Measurements from ENCODE around the gene CMC1. TPM values are rescaled to one million over a fixed set of nuclear protein-coding genes. Genes with fewer than 3 reads are reported as not detected.

Gene CMC1
- total RNA-seq, 1 donor from 2014 or later: 20.1 TPM

DNA sequence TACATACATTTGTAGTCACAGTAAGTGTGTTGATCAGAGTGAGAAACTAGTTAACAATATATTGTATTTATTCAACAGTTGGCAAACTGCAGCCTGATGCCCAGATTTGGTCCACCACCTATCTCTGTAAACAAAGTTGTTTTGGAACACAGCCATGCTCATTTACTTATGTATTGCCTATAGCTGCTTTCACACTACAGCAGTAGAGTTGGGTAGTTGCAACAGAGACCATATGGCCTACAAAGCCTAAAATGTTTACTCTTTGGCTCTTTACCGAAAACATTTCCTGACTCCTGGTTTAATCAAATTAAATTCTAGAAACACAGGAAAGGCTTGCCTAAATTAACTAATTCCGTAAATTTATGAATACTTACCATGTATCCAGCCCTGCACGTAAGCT is 39.4 kb downstream of the CMC1 start:
- Histone ChIP-seq H3K36me3 (ENCODE audit: control insufficient read depth, insufficient read depth, low read length) (no peaks in the 10 kb centered on the region), H3K27me3 (ENCODE audit: control insufficient read depth, insufficient read depth, low read length) (no peaks in the 10 kb centered on the region), H3K4me3 (ENCODE audit: low read depth, low read length) (no peak overlapping the region)
- TF ChIP-seq, protein P1, sequence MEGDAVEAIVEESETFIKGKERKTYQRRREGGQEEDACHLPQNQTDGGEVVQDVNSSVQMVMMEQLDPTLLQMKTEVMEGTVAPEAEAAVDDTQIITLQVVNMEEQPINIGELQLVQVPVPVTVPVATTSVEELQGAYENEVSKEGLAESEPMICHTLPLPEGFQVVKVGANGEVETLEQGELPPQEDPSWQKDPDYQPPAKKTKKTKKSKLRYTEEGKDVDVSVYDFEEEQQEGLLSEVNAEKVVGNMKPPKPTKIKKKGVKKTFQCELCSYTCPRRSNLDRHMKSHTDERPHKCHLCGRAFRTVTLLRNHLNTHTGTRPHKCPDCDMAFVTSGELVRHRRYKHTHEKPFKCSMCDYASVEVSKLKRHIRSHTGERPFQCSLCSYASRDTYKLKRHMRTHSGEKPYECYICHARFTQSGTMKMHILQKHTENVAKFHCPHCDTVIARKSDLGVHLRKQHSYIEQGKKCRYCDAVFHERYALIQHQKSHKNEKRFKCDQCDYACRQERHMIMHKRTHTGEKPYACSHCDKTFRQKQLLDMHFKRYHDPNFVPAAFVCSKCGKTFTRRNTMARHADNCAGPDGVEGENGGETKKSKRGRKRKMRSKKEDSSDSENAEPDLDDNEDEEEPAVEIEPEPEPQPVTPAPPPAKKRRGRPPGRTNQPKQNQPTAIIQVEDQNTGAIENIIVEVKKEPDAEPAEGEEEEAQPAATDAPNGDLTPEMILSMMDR (IDR thresholded peaks at IDR 0.05; ENCODE audit: insufficient read depth, low read length, poor library complexity, severe bottlenecking): no peak
- no peak for DNase-seq (ENCODE audit: low read depth)

DNA sequence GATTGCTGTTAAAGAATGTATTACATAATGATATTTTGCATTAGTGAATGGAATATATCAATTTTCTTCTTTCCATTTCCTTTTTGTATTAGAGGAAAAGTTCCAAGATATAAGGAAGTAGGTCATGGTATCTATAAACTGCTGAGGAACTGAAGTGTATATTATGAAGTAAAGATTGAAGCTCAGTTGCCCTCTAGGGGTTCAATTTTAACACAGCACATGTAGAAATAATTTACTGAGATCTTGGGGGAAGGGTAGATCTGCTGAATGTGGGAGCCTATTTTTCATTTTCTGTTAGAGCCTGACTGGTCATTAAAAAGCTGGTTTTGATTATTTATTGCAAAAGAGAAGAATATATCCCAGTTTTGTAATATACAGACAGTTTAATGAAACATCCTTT is 45.2 kb downstream of the CMC1 start:
- TF ChIP-seq, protein P1 (IDR thresholded peaks at IDR 0.05; ENCODE audit: insufficient read depth, low read length, poor library complexity, severe bottlenecking): peak; percentile 48
- no peak for DNase-seq (ENCODE audit: low read depth)
- Histone ChIP-seq H3K4me3 (ENCODE audit: low read depth, low read length) (no peak overlapping the region), H3K27me3 (ENCODE audit: control insufficient read depth, insufficient read depth, low read length) (no peaks in the 10 kb centered on the region), H3K36me3 (ENCODE audit: control insufficient read depth, insufficient read depth, low read length) (no peaks in the 10 kb centered on the region)

DNA sequence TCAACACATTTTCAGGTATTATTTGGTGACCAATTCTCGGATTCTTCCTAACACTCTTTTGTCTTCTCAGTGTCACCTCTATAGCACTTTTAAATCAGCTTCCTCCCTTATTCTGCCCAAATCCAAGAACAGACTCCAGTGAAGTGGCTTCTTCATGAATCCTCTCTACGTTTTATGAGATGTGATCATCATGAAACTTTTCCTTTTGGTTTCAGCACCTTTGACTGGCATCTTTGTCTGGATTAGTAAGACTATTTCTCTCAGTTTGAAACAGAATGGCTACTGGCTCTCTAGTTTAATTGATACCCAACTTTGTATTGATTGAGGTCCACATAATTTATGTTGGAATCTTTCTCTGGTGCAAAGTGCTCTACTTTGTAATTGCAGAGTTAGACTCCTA is 45.6 kb downstream of the CMC1 start:
- H3K36me3 ChIP-seq (ENCODE audit: control insufficient read depth, insufficient read depth, low read length): no peaks in the 10 kb centered on the region
- H3K27me3 ChIP-seq (ENCODE audit: control insufficient read depth, insufficient read depth, low read length): no peaks in the 10 kb centered on the region
- TF ChIP-seq, protein P1 (IDR thresholded peaks at IDR 0.05; ENCODE audit: insufficient read depth, low read length, poor library complexity, severe bottlenecking): no peak
- DNase-seq (ENCODE audit: low read depth): no peak
- H3K4me3 ChIP-seq (ENCODE audit: low read depth, low read length): no peak overlapping the region

DNA sequence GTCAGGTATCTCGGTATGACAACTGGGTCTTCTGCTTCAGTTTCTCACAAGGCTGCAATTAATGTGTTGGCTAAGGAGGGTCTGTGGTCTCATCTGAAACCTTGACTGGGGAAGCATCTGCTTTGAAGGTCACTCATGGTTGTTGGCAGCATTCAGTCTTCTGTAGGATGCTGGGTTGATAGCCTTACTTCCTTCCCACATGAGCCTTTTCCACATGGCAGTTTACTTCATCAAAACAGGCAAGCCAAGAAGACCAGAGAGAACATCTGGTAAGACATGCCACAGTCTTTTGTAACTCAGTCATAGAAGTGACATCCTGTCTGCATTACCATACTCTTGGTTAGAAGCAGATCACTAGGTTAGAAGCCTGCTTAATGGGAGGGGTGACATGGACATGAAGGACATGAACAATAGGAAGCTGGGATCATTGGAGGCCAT is 49.5 kb downstream of the CMC1 start:
- TF ChIP-seq, protein P1 (IDR thresholded peaks at IDR 0.05; ENCODE audit: insufficient read depth, low read length, poor library complexity, severe bottlenecking): no peak
- H3K4me3 ChIP-seq (ENCODE audit: low read depth, low read length): no peak overlapping the region
- no peak for DNase-seq (ENCODE audit: low read depth)
- no peaks in the 10 kb centered on the region for H3K36me3 ChIP-seq (ENCODE audit: control insufficient read depth, insufficient read depth, low read length)
- H3K27me3 ChIP-seq (ENCODE audit: control insufficient read depth, insufficient read depth, low read length): no peaks in the 10 kb centered on the region

DNA sequence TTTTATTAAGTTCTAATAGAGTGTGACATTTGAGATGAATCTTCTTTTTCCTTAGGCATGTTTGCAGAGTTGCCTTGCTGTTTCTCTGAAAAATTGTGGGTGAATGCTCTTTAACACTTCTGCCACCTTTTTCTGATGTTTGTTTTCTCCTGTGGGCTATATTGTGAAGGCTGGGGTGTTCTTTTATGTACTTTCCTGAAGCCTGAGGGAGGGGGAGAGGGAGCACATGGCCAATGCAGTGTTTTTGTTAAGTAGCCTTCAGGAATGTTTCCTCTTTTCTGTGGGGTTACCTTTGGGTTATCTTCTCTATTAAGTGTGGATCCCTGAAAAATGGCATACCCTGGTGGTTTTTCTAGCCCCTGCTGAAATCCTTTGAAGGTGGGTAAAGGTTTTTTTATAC is 50.2 kb downstream of the CMC1 start:
- H3K27me3 ChIP-seq (ENCODE audit: control insufficient read depth, insufficient read depth, low read length): no peaks in the 10 kb centered on the region
- H3K36me3 ChIP-seq (ENCODE audit: control insufficient read depth, insufficient read depth, low read length): no peaks in the 10 kb centered on the region
- H3K4me3 ChIP-seq (ENCODE audit: low read depth, low read length): no peak overlapping the region
- DNase-seq (ENCODE audit: low read depth): no peak
- TF ChIP-seq, protein P1 (IDR thresholded peaks at IDR 0.05; ENCODE audit: insufficient read depth, low read length, poor library complexity, severe bottlenecking): no peak

DNA sequence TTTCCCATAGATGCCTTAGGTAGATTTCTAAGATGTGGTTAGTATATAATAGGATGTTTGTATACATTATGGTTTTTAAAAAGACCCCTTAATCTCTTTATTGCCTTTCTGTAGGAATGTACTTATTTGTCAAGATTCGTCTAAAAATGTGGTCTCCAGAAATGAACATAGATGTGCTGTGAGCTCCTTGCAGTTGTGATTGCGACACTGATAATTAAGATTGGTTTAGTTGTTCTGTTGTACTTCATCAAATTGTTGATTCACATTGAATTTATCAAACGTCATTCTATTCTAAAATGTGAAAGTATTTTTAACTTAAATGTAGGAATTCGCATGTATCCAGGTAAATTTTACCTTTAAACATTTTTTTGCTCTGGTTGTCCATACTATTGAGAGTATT is 51.2 kb downstream of the CMC1 start:
- TF ChIP-seq, protein P1 (IDR thresholded peaks at IDR 0.05; ENCODE audit: insufficient read depth, low read length, poor library complexity, severe bottlenecking): no peak
- Histone ChIP-seq H3K4me3 (ENCODE audit: low read depth, low read length) (no peak overlapping the region), H3K36me3 (ENCODE audit: control insufficient read depth, insufficient read depth, low read length) (no peaks in the 10 kb centered on the region), H3K27me3 (ENCODE audit: control insufficient read depth, insufficient read depth, low read length) (no peaks in the 10 kb centered on the region)
- no peak for DNase-seq (ENCODE audit: low read depth)
